Transverse colon (tissue), 4 donors: ENCODE measurements around the gene RNF6.

Experiments used
- CTCF ChIP-seq, 5 experiments: fragments of 200-600 bp in 3 of 5; fragments of 450-650 bp in 2 of 5; sonication (generic) in 3 of 5; IDR thresholded peaks; 1 replicate in 2 of 5; 2 replicates in 3 of 5; pipeline ENCODE4 v1.5.1; 2016 to 2017; ENCODE audit warnings: antibody characterized with exemption in 5 of 5, inconsistent platforms in 3 of 5, mild to moderate bottlenecking in 2 of 5, moderate library complexity in 1 of 5
- POLR2A ChIP-seq: fragments of 450-650 bp; IDR thresholded peaks from one replicate; pipeline ENCODE4 v1.6.1; 2016; ENCODE audit warnings: antibody characterized with exemption, mild to moderate bottlenecking, moderate library complexity
- POLR2AphosphoS5 ChIP-seq, 3 donors: sonication (generic); formaldehyde crosslinking; IDR thresholded peaks; one replicate each; pipeline ENCODE4 v1.6.1; 2016; ENCODE audit warnings: antibody characterized with exemption in 3 of 3

DNA sequence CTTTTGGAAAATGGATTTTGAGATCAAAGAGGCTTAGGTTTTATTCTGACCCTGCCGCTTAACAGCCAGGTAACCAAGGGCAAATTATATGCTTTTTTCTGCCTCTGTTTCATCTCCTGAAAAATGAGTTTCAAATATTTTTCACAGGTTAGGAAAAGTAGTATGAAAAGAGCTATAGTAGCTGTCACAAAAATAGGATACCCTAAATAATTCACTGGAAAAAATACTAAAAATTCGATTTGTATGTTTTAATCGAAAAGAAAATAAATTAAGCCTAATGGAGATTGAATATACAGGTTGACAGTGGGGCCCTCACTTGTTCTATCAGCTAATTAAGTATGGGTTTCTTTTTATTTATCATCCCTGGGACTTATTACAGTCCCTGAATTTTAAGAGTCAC is 58.3 kb downstream of the RNF6 start:
- TF ChIP-seq CTCF (IDR thresholded peaks at IDR 0.05): no peak
- TF ChIP-seq POLR2AphosphoS5 (IDR thresholded peaks at IDR 0.05): no peak
- no peak for TF ChIP-seq POLR2A
